ENCODE data around the gene SDHB.

GRCh38 chr1:16982902-16983301, 70.9 kb downstream of the SDHB start:
- TF ChIP-seq POLR2A (IDR thresholded peaks at IDR 0.05) (no peak), POLR2AphosphoS5 (IDR thresholded peaks at IDR 0.05) (no peak)

Measured in sigmoid colon (tissue), 4 donors.